A673 (cell line): Measurements from ENCODE around the gene SGTA.

ENCODE experiments used
- CTCF ChIP-seq: fragments of 300-800, 200-600 bp; sonication (generic); conservative IDR thresholded peaks from 2 replicates; pipeline ENCODE4 v1.5.1; 2017; ENCODE audit warnings: low read depth, mild to moderate bottlenecking, antibody characterized with exemption, low read length, moderate library complexity, mixed read lengths
- EZH2 ChIP-seq: fragments of 200-600 bp; sonication (generic); IDR thresholded peaks from 2 replicates; pipeline ENCODE4 v1.6.1; 2017; ENCODE audit warnings: borderline replicate concordance, low read depth, mild to moderate bottlenecking, mixed read lengths, antibody characterized with exemption, low read length; ENCODE audit not compliant: poor library complexity, severe bottlenecking

GRCh38 chr19:2732883-2733282, 50.2 kb downstream of the SGTA start:
- no peak for TF ChIP-seq CTCF
- TF ChIP-seq EZH2, result no peak
